GM18511 (cell line): ENCODE measurements around the gene POLR3C.
"Not testable (repeated sequence)": the region's sequence is repeated elsewhere in the genome, so short reads cannot be mapped to it uniquely, and the experiment has no call there.

ENCODE experiments used
- ATAC-seq: cut with Tn5 transposase; IDR thresholded peaks from one replicate; pipeline ENCODE4 v1.9.1; 2021; ENCODE audit warnings: mild to moderate bottlenecking, moderate library complexity; ENCODE audit not compliant: unreplicated experiment

Gene POLR3C

GRCh38 chr1:145823565-145824498, at the start of gene POLR3C, which contains the start of gene RNF115:
POLR3C (plus strand) TSS chr1:145824200; CDS start chr1:145825777, 1,577 bp downstream.
RNF115 (minus strand) TSS chr1:145824095; CDS start chr1:145823873, 222 bp downstream.
- ATAC-seq = peak; percentile 88

- no peak for ATAC-seq
Measured at GRCh38 chr1:145777357-145778145, 46.4 kb upstream of the POLR3C start.

DNA sequence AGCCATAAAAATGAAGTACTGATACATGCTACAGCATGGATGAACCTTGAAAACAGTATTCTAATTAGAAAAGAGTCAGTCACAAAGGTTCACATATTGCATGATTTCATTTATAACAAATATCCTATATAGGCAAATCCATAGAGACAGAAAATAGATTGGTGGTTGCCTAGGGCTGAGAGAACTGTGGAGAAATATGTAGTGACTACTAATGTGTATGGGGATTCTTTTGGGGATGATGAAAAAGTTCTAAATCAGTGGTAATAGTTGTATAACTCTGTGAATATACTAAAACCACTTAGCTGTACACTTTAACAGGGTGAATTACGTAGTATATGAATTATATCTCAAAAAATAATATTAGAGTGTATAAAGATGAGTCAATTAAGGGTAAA, 45.9 kb upstream of the POLR3C start:
- no peak for ATAC-seq

DNA sequence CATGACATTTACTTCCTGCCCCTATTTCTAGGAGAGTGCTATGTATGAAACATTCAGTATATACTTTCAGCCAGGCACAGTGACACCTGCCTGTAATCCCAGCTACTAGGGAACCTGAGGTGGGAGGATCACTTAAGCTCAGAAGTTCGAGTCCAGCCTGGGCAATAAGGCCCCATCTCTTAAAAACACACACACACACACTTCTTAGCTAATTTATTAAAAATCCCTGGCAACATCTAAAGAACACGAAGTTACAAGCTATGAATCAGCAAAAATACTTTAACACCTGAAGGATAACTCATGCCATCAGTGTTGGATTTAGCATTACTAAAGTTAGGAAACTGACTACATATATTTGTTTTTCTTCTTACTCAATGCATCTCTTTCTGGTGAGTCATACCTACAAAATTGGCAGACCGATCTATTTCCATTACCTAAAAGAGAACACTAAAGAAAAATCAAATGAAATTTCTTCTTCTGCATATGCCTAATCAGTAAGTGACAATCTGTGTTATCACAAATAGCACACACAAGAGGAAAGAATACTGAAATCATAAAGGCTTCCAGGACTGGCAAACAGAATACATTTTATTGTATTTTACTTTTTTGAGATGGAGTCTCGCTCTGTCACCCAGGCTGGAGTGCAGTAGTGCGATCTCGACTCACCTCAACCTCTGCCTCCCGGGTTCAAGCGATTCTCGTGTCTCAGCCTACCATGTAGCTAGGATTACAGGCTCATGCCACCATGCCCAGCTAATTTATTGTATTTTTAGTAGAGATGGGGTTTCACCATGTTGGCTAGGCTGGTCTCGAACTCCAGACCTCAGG, 41.5 kb upstream of the POLR3C start:
- ATAC-seq = no peak

DNA sequence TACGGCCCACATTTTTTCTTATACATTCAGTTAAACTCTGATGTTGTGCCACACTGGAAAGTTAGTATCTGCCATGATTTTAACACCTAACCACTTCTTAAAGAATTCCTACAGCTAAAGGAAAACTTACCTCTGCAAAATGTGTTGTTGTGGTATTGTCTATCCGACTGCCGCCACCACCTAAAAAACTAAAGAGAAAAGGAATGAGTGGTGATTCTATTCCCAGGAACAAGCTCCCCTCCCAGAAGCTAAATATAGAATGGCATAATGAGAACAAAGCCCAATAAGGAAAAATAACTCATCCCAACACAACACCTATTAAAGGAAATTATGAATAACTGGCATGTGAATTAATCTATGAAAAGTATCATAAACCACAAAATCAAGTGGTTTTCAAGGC, 39.6 kb upstream of the POLR3C start:
- ATAC-seq = no peak

- ATAC-seq = no peak
Measured at GRCh38 chr1:145785547-145785946, 38.5 kb upstream of the POLR3C start.

- ATAC-seq = no peak
Measured at GRCh38 chr1:145786271-145786670, 37.7 kb upstream of the POLR3C start.

DNA sequence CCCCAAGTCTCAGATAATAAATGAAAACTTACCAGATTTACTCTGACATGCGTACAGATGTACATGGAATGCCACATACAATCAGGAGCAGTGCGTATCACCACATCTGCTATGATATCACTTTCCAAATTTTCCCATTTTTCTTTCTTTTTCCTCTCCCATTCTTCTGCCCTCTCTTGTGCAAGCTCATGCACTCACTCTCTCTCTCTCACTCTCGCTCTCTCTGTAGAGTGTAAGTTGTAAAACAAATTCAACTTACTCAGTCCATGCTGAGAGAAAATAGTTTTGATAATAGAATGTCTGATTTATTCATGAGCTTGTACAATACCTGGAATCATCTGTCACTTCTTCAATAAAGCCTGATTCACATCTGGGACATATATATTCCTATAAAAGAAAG, 35.4 kb upstream of the POLR3C start:
- ATAC-seq = no peak

DNA sequence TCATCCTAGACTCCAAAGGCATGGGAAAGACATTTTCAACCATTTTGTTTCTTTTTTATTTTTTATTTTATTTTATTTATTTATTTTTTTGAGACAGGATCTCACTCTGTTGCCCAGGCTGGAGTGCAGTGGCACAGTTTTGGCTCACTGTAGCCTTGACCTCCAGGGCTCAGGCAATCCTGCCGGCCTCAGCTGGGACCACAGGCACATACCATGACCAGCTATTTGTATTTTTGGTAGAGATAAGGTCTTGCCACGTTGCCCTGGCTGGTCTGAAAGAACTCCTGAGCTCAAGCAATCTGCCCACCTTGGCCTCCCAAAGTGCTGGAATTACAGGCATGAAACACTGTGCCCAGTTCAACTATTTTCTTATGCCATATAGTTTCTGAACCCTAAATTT, 32.1 kb upstream of the POLR3C start:
- not testable (repeated sequence) for ATAC-seq

DNA sequence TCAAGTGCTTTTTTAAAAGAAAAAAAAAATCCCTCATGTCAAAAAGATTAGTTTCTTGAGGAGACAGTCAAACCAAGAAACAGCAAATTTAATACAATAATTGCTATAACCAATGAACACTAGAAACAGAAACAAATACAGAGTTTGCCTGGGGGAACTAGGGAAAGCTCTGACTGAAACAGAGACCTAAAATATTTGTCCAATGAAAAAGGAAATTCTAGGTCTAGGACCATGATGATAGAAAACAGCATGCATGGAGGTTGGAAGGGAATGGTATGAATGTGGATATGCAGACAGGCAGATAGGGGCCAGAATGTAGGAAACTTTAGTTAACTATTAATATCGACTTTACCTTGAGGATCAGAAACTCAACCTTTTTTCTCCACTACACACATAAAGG, 31.5 kb upstream of the POLR3C start:
- ATAC-seq = no peak

GRCh38 chr1:145795257-145795881, 28.6 kb upstream of the POLR3C start:
- ATAC-seq = no peak

GRCh38 chr1:145796753-145797152, 27.2 kb upstream of the POLR3C start:
- no peak for ATAC-seq

DNA sequence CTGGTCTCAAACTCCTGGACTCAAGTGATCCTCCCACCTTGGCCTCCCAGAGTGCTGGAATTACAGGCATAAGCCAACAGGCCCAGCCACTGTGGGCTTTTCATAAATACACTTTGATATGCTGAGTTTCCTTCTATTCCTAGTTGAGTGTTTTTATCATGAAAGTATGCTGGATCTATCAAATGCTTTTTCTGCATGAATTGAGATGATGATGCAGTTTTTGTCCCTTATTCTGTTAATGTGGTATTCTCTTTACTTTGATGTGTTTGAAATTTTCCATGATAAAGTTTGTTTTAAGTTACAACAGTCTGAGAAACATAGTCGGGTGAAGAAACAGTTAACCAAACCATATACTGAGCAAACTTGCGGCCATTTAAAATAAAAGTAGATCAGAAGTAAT, 24.2 kb upstream of the POLR3C start:
- no peak for ATAC-seq

GRCh38 chr1:145804235-145805045, 19.6 kb upstream of the POLR3C start:
- no peak for ATAC-seq

DNA sequence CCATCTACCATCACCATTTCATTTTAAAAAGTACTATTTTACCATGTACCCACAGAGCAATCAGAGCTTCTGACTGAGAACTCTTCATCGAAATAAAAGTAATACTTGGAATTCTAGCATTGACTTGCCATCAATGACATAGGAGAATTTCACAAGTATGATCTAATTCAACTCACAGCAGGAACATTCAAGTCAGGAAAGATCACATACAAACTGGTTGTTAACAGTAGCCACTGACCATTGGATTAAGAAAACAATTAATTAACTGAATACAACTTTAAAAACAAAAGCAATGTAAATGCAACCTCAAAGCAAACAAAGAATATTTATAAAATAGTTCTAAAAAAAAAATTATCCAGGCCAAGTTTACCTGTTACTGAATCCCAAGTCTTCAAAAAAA, 18.9 kb upstream of the POLR3C start:
- no peak for ATAC-seq

- no peak for ATAC-seq
Measured at GRCh38 chr1:145806408-145806807, 17.6 kb upstream of the POLR3C start.

DNA sequence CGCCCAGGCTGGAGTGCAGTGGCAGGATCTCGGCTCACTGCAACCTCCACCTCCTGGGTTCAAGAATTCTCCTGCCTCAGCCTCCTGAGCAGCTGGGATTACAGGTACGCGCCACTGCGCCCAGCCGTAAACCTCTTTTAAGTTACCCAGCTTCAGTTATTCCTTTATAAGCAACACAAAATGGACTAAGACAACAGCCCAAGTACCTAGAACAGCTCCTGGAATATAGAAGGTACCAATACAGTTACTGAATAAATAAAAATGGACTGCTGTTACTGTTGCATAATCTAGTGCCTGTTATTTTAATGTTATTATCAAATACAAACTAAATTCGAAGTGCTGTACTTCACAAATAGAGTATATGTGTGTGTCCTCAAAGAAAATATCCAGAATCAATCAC, 17.2 kb upstream of the POLR3C start:
- no peak for ATAC-seq

- not testable (repeated sequence) for ATAC-seq
Measured at GRCh38 chr1:145812977-145813810, 10.8 kb upstream of the POLR3C start.

DNA sequence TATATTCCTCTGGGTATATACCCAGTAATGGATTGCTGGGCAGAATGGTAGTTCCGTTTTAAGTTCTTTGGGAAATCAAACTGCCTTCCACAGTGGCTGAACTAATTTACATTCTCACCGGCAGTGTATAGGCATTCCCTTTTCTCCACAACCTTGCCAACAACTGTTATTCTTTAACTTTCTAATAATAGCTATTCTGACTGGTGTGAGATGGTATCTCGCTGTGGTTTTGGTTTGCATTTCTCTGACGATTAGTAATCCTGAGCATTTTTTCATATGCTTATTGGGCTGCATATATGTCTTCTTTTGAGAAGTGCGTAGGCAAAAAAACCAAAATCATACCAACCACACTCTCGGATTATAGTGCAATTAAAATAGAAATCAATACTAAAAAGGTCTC, 5.9 kb upstream of the POLR3C start:
- ATAC-seq = not testable (repeated sequence)
